A549 (cell line): Measurements from ENCODE around the gene XPO1. TPM values are rescaled to one million over a fixed set of nuclear protein-coding genes. Genes with fewer than 3 reads are reported as not detected.

Experiments used
- ATAC-seq, 2 experiments: fragments of 200-7000 bp in 1 of 2; fragments of >200 bp in 1 of 2; cut with Nextera tagmentation in 1 of 2; cut with Tn5 transposase in 1 of 2; 3 replicates each; pipeline versions ENCODE4 v1.8.0 to v1.9.1; 2018 to 2020; ENCODE audit warnings: mild to moderate bottlenecking in 1 of 2, moderate library complexity in 1 of 2
- CTCF ChIA-PET: fragments of 300-600 bp; sonication (Branson Sonifier 250); formaldehyde crosslinking; extraction: SDS; loops from one replicate; lab custom pipeline; 2021; ENCODE audit warnings: antibody characterized with exemption, inconsistent platforms; lab: Yijun Ruan, JAX
- POLR2A ChIA-PET: fragments of 350-600 bp; formaldehyde crosslinking; extraction: SDS; loops from one replicate; lab custom pipeline; 2021; ENCODE audit warnings: antibody characterized with exemption, inconsistent platforms; lab: Yijun Ruan, JAX
- DNase-seq, 2 experiments: peaks; one replicate each; pipeline versions ENCODE4 v3.0.0 to v3.0.0-alpha.2; 2011 to 2016; ENCODE audit warnings: low read depth in 1 of 2, low spot score in 1 of 2
- FAIRE-seq: peaks from 2 replicates; lab custom pipeline; 2011; peaks lifted over from hg19 to GRCh38; lab: Jason Lieb, UNC
- H3K27ac ChIP-seq, 2 experiments: fragments of >200 bp; sonication (Bioruptor Twin); formaldehyde crosslinking; 3 replicates each; pipeline ENCODE4 v1.5.1; 2016 to 2017
- H3K4me1 ChIP-seq: fragments of >200 bp; sonication (Bioruptor Twin); formaldehyde crosslinking; 3 replicates; pipeline ENCODE4 v1.6.1; 2016
- H3K4me2 ChIP-seq: fragments of >200 bp; sonication (Bioruptor Twin); formaldehyde crosslinking; 3 replicates; pipeline ENCODE4 v1.6.1; 2016
- H3K4me3 ChIP-seq: fragments of >200 bp; sonication (Bioruptor Twin); formaldehyde crosslinking; 3 replicates; pipeline ENCODE4 v1.5.1; 2016
- H3K9me3 ChIP-seq: fragments of >200 bp; sonication (Bioruptor Twin); formaldehyde crosslinking; 3 replicates; pipeline ENCODE4 v1.6.1; 2016
- CTCF ChIP-seq: fragments of >200 bp; sonication (Bioruptor Twin); formaldehyde crosslinking; IDR thresholded peaks from 3 replicates; pipeline ENCODE4 v1.5.1; 2016
- FOSB ChIP-seq: fragments of 250-450 bp; sonication (Bioruptor Pico); IDR thresholded peaks from 2 replicates; pipeline ENCODE4 v1.5.0; 2020; ENCODE audit warnings: mild to moderate bottlenecking, moderate library complexity
- FOSL2 ChIP-seq, 2 experiments: fragments of 450-650 bp in 1 of 2; fragments of >200 bp in 1 of 2; sonication (Bioruptor Twin) in 1 of 2; formaldehyde crosslinking; IDR thresholded peaks; 2 replicates each; pipeline versions ENCODE4 v1.5.0 to v1.6.1; 2016 to 2020; ENCODE audit warnings: mild to moderate bottlenecking in 1 of 2, moderate library complexity in 1 of 2
- GATA3 ChIP-seq: IDR thresholded peaks from 2 replicates; pipeline ENCODE4 v1.6.1; 2012; ENCODE audit warnings: borderline replicate concordance
- HEYL ChIP-seq: fragments of 250-450 bp; sonication (Bioruptor Pico); IDR thresholded peaks from 2 replicates; pipeline ENCODE4 v1.8.0; 2021; ENCODE audit warnings: mild to moderate bottlenecking, moderate library complexity
- HOXB13 ChIP-seq: fragments of 250-450 bp; sonication (Bioruptor Pico); IDR thresholded peaks from 2 replicates; pipeline ENCODE4 v1.5.0; 2020; ENCODE audit warnings: low read depth, mild to moderate bottlenecking, moderate library complexity
- JUNB ChIP-seq: fragments of >200 bp; sonication (Bioruptor Twin); formaldehyde crosslinking; IDR thresholded peaks from 2 replicates; pipeline ENCODE4 v1.6.1; 2016
- KDM5A ChIP-seq: fragments of 200-600 bp; sonication (generic); IDR thresholded peaks from 2 replicates; pipeline ENCODE4 v1.6.1; 2016; ENCODE audit warnings: antibody characterized with exemption, mild to moderate bottlenecking
- MAZ ChIP-seq: fragments of 150-350 bp; IDR thresholded peaks from 2 replicates; pipeline ENCODE4 v1.6.1; 2014; ENCODE audit warnings: antibody characterized with exemption, low read depth, low read length, borderline replicate concordance
- MYC ChIP-seq: IDR thresholded peaks from 2 replicates; pipeline ENCODE4 v1.6.1; 2012; ENCODE audit warnings: mild to moderate bottlenecking, inconsistent platforms, low read length, improper control_type of control experiment, borderline replicate concordance
- NFE2L2 ChIP-seq: fragments of 150-350 bp; conservative IDR thresholded peaks from 2 replicates; pipeline ENCODE4 v1.6.1; 2014; ENCODE audit warnings: low read length
- RCOR1 ChIP-seq: fragments of 150-350 bp; IDR thresholded peaks from 2 replicates; pipeline ENCODE4 v1.6.1; 2014; ENCODE audit warnings: antibody characterized with exemption, low read length, low read depth
- REST ChIP-seq: fragments of 200-600 bp; sonication (generic); IDR thresholded peaks from 2 replicates; pipeline ENCODE4 v1.6.1; 2016; ENCODE audit warnings: antibody characterized with exemption, mild to moderate bottlenecking, moderate library complexity
- RNF2 ChIP-seq: fragments of 200-600 bp; sonication (generic); IDR thresholded peaks from 2 replicates; pipeline ENCODE4 v1.6.1; 2016; ENCODE audit warnings: low read depth, mild to moderate bottlenecking, antibody characterized with exemption, moderate library complexity, borderline replicate concordance
- TFCP2L1 ChIP-seq: fragments of 250-450 bp; sonication (Bioruptor Pico); IDR thresholded peaks from 2 replicates; pipeline ENCODE4 v1.5.0; 2021; ENCODE audit warnings: mild to moderate bottlenecking
- TP53 ChIP-seq: fragments of 250-450 bp; sonication (Bioruptor Pico); IDR thresholded peaks from 2 replicates; pipeline ENCODE4 v1.5.0; 2021; ENCODE audit warnings: mild to moderate bottlenecking, moderate library complexity
- ZC3H11A ChIP-seq: fragments of 450-650 bp; IDR thresholded peaks from 2 replicates; pipeline ENCODE4 v1.6.1; 2014; ENCODE audit warnings: antibody characterized with exemption, mild to moderate bottlenecking
- ZSCAN20 ChIP-seq: fragments of 250-450 bp; sonication (Bioruptor Pico); IDR thresholded peaks from 2 replicates; pipeline ENCODE4 v1.8.0; 2022; ENCODE audit warnings: mild to moderate bottlenecking, moderate library complexity
- WGBS: methylation state at CpG from one replicate; pipeline ENCODE4 v1.1.6; 2017; ENCODE audit errors: missing lambda C conversion rate; 5-methylcytosine and 5-hydroxymethylcytosine counted together
- polyA plus RNA-seq, 4 experiments: library from polyadenylated mRNA; depleted of rRNA in 3 of 4; stranded (reverse); fragments of >200 nt; fragmentation: RNase III in 1 of 4; extraction: RNeasy Plus Mini Kit Qiagen cat#74134 plus additional on column Dnase treatment in 1 of 4; gene quantifications; 2 replicates in 3 of 4; 3 replicates in 1 of 4; pipeline ENCODE4 v1.2.3, GENCODE V29; 2011 to 2017
- TF ChIP-seq, protein P1 (sequence below): IDR thresholded peaks from 2 replicates; pipeline ENCODE4 v1.6.1; 2012; ENCODE audit warnings: low read depth, borderline replicate concordance
- TF ChIP-seq, protein P2 (sequence below): fragments of >200 bp; sonication (Bioruptor Twin); formaldehyde crosslinking; IDR thresholded peaks from 3 replicates; pipeline ENCODE4 v1.6.1; 2016
- TF ChIP-seq, protein P3 (sequence below): fragments of 450-650 bp; IDR thresholded peaks from 2 replicates; pipeline ENCODE4 v1.6.1; 2014; ENCODE audit warnings: antibody characterized with exemption

Gene XPO1
- polyA plus RNA-seq, 2 of the 4 experiments (the other 2 are of a cell fraction), result 152 to 216 TPM

DNA sequence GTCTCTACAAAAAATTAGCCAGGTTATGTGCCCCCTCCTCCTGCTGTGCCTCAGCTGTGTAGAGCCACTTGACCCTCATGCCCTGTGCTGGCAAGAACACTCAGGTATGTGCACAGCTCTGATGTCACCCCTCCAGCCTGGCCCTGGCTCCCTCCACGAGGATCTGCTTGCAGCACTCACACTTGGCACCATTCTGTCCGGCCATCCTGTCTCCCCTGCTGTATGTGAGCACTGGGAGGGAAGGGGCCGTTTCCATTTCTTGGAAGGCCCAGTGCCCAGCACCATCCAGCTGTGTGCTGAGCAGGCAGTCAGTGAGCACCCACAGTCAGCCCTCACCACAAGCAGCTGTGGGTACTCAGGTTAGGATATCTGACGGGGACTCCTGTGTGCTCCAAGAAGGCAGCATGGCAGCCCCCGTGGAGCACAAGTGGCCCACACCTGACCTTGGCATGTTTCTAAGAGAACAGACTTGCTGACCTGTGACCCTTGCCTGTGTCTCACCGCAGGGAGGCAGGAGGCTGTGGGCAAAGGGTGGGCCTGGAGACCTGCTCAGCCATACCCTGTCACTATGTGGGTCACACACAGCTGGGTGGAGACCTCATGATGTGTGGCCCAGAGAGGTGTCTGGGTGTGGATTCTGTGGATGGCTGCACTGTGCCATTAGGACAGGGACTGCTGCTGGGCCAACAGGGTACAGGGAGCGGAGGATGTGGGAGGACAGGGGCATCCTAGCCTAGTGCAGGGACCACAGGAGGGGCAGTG is 98.7 kb downstream of the XPO1 start:
- DNase-seq (no peak), FAIRE-seq (no peak), ATAC-seq (peak; percentile 48 to 62; a peak in 5 of 6 replicates)
- TF ChIP-seq, protein P1, sequence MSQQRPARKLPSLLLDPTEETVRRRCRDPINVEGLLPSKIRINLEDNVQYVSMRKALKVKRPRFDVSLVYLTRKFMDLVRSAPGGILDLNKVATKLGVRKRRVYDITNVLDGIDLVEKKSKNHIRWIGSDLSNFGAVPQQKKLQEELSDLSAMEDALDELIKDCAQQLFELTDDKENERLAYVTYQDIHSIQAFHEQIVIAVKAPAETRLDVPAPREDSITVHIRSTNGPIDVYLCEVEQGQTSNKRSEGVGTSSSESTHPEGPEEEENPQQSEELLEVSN, result no peak
- TF ChIP-seq CTCF, result no peak
- TF ChIP-seq, protein P2, sequence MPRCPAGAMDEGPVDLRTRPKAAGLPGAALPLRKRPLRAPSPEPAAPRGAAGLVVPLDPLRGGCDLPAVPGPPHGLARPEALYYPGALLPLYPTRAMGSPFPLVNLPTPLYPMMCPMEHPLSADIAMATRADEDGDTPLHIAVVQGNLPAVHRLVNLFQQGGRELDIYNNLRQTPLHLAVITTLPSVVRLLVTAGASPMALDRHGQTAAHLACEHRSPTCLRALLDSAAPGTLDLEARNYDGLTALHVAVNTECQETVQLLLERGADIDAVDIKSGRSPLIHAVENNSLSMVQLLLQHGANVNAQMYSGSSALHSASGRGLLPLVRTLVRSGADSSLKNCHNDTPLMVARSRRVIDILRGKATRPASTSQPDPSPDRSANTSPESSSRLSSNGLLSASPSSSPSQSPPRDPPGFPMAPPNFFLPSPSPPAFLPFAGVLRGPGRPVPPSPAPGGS, result no peak
- Histone ChIP-seq H3K4me3 (no peak overlapping the region), H3K9me3 (0 out of 3 replicates have a peak, but pooled peaks cover under 1% of the 10 kb centered on the region), H3K27ac (peak overlapping the region in 1 of 2 experiments; percentile 36; a peak in 3 of 6 replicates), H3K4me1 (peaks cover 61% of the 10 kb centered on the region), H3K4me2 (no peak overlapping the region)
- POLR2A ChIA-PET, result no interaction called here
- WGBS, result 67% methylated on average over 5 of the region's 7 CpGs
- CTCF ChIA-PET, result interaction anchor here (1.1 to 1.4 kb wide), 2 partner anchors 13 to 19 kb away, joined by 3 to 7 read pairs; no protein-coding TSS in a partner anchor

- TF ChIP-seq, protein P3, sequence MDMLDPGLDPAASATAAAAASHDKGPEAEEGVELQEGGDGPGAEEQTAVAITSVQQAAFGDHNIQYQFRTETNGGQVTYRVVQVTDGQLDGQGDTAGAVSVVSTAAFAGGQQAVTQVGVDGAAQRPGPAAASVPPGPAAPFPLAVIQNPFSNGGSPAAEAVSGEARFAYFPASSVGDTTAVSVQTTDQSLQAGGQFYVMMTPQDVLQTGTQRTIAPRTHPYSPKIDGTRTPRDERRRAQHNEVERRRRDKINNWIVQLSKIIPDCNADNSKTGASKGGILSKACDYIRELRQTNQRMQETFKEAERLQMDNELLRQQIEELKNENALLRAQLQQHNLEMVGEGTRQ, result no peak
- TF ChIP-seq RNF2 (no peak), FOSL2 (IDR thresholded peaks at IDR 0.05) (no peak), FOSL2 (CRISPR knock-in tag; IDR thresholded peaks at IDR 0.05) (no peak), MYC (no peak), NFE2L2 (no peak), ZSCAN20 (CRISPR knock-in tag) (no peak), GATA3 (no peak), KDM5A (no peak), REST (no peak), FOSB (CRISPR knock-in tag) (no peak), TP53 (CRISPR knock-in tag) (no peak), ZC3H11A (no peak), JUNB (no peak), MAZ (no peak), CTCF (no peak), HEYL (no peak), TFCP2L1 (CRISPR knock-in tag) (no peak), HOXB13 (CRISPR knock-in tag) (no peak), RCOR1 (no peak)
- TF ChIP-seq, all 56 proteins: peak for 0
- no peak overlapping the region for H3K4me3 ChIP-seq
- peaks cover 57% of the 10 kb centered on the region for H3K4me1 ChIP-seq
- ATAC-seq (no peak), FAIRE-seq (no peak), DNase-seq (no peak)
- ChIA-PET CTCF (interaction anchor here (0.8 to 1.4 kb wide), 3 partner anchors 13 to 23 kb away, joined by 3 to 7 read pairs (median 3); no protein-coding TSS in a partner anchor), POLR2A (no interaction called here)
- no peaks in the 10 kb centered on the region for H3K9me3 ChIP-seq
- H3K4me2 ChIP-seq, result no peak overlapping the region
- no peak overlapping the region for H3K27ac ChIP-seq
Measured at GRCh38 chr2:61438670-61439069, 99.5 kb downstream of the XPO1 start.
